Adrenal gland (tissue), 5 donors: ENCODE data around the gene BTBD18.

Experiments
- POLR2A ChIP-seq, 2 donors: fragments of 450-650 bp; IDR thresholded peaks; one replicate each; pipeline ENCODE4 v1.6.1; 2017; ENCODE audit warnings: antibody characterized with exemption in 2 of 2, mild to moderate bottlenecking in 2 of 2, moderate library complexity in 1 of 2
- TF ChIP-seq, protein P1 (sequence below), 6 experiments: fragments of 450-650 bp in 4 of 6; fragments of 200-600 bp in 2 of 6; sonication (generic) in 1 of 6; IDR thresholded peaks; 1 replicate in 5 of 6; 2 replicates in 1 of 6; pipeline versions ENCODE4 v1.5.1 to v1.8.0; 2016 to 2021; ENCODE audit warnings: antibody characterized with exemption in 6 of 6, mild to moderate bottlenecking in 2 of 6, moderate library complexity in 1 of 6
- donor health status: DM: no; HTN: no; CAD: no.

GRCh38 chr11:57762235-57762861 lies 10.7 kb upstream of the BTBD18 start:
- TF ChIP-seq POLR2A (IDR thresholded peaks at IDR 0.05) = no peak
- TF ChIP-seq, protein P1, sequence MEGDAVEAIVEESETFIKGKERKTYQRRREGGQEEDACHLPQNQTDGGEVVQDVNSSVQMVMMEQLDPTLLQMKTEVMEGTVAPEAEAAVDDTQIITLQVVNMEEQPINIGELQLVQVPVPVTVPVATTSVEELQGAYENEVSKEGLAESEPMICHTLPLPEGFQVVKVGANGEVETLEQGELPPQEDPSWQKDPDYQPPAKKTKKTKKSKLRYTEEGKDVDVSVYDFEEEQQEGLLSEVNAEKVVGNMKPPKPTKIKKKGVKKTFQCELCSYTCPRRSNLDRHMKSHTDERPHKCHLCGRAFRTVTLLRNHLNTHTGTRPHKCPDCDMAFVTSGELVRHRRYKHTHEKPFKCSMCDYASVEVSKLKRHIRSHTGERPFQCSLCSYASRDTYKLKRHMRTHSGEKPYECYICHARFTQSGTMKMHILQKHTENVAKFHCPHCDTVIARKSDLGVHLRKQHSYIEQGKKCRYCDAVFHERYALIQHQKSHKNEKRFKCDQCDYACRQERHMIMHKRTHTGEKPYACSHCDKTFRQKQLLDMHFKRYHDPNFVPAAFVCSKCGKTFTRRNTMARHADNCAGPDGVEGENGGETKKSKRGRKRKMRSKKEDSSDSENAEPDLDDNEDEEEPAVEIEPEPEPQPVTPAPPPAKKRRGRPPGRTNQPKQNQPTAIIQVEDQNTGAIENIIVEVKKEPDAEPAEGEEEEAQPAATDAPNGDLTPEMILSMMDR (IDR thresholded peaks at IDR 0.05) = no peak
